Kidney capillary endothelial cell (primary cell): ENCODE results near the gene TUSC7.

Experiments
- DNase-seq: peaks from one replicate; pipeline ENCODE4 v3.0.0-alpha.2; 2018; ENCODE audit warnings: low spot score

TUSC7 gene

GRCh38 chr3:116709479-116709878 is at the start of gene TUSC7:
TUSC7 (plus strand) TSS chr3:116709779.
- no peak for DNase-seq

- DNase-seq: no peak
Observed at GRCh38 chr3:116661196-116661595, 48.4 kb upstream of the TUSC7 start.

- DNase-seq: no peak
Observed at GRCh38 chr3:116663161-116664110, 46.1 kb upstream of the TUSC7 start.

- no peak for DNase-seq
Observed at GRCh38 chr3:116667324-116667723, 42.3 kb upstream of the TUSC7 start.

GRCh38 chr3:116667791-116668190 is 41.8 kb upstream of the TUSC7 start:
- no peak for DNase-seq

- DNase-seq: no peak
Observed at GRCh38 chr3:116669576-116669975, 40.0 kb upstream of the TUSC7 start.

- no peak for DNase-seq
Observed at GRCh38 chr3:116671151-116671550, 38.4 kb upstream of the TUSC7 start.

GRCh38 chr3:116678853-116679252 is 30.7 kb upstream of the TUSC7 start:
- DNase-seq: no peak

GRCh38 chr3:116691041-116691440 is 18.5 kb upstream of the TUSC7 start:
- DNase-seq: no peak

- DNase-seq: no peak
Observed at GRCh38 chr3:116701070-116701469, 8.5 kb upstream of the TUSC7 start.

- DNase-seq: no peak
Observed at GRCh38 chr3:116702334-116702733, 7.2 kb upstream of the TUSC7 start.

GRCh38 chr3:116707531-116707930 is 2.0 kb upstream of the TUSC7 start:
- no peak for DNase-seq

GRCh38 chr3:116716490-116716889 is 6.9 kb downstream of the TUSC7 start:
- no peak for DNase-seq

GRCh38 chr3:116717566-116717965 is 8.0 kb downstream of the TUSC7 start:
- no peak for DNase-seq

GRCh38 chr3:116728454-116728853 is 18.9 kb downstream of the TUSC7 start:
- no peak for DNase-seq

- DNase-seq: no peak
Observed at GRCh38 chr3:116734243-116734642, 24.7 kb downstream of the TUSC7 start.

GRCh38 chr3:116739678-116740077 is 30.1 kb downstream of the TUSC7 start:
- no peak for DNase-seq

- DNase-seq: no peak
Observed at GRCh38 chr3:116740293-116740692, 30.7 kb downstream of the TUSC7 start.

- no peak for DNase-seq
Observed at GRCh38 chr3:116741467-116741866, 31.9 kb downstream of the TUSC7 start.

- DNase-seq: no peak
Observed at GRCh38 chr3:116743062-116743461, 33.5 kb downstream of the TUSC7 start.

- DNase-seq: no peak
Observed at GRCh38 chr3:116749388-116749787, 39.8 kb downstream of the TUSC7 start.

GRCh38 chr3:116757315-116757714 is 47.7 kb downstream of the TUSC7 start:
- DNase-seq: no peak

GRCh38 chr3:116759316-116759715 is 49.7 kb downstream of the TUSC7 start:
- DNase-seq: no peak
